ENCODE results near the gene RBBP6.

The RBBP6 gene

GRCh38 chr16:24509536-24509935 is 29.8 kb upstream of the RBBP6 start:
- TF ChIP-seq CTCF (IDR thresholded peaks at IDR 0.05; ENCODE audit: low read depth, low read length, missing control alignments) = no peak
- no peaks in the 10 kb centered on the region for H3K27me3 ChIP-seq (replicated peaks)
- H3K4me3 ChIP-seq (ENCODE audit: low read depth, low read length) = no peak overlapping the region
- H3K36me3 ChIP-seq (replicated peaks) = no peaks in the 10 kb centered on the region
- in situ Hi-C loops (cut with HindIII; ENCODE audit: low pct_ligation_motif_present, low sequenced_read_pairs) = no loop called here
- DNase-seq = no peak
- no peak overlapping the region for H3K27ac ChIP-seq

GRCh38 chr16:24511174-24511573 is 28.2 kb upstream of the RBBP6 start:
- no peaks in the 10 kb centered on the region for H3K27me3 ChIP-seq (replicated peaks)
- H3K36me3 ChIP-seq (replicated peaks) = no peaks in the 10 kb centered on the region
- no peak for TF ChIP-seq CTCF (IDR thresholded peaks at IDR 0.05; ENCODE audit: low read depth, low read length, missing control alignments)
- H3K4me3 ChIP-seq (ENCODE audit: low read depth, low read length) = no peak overlapping the region
- in situ Hi-C loops (cut with HindIII; ENCODE audit: low pct_ligation_motif_present, low sequenced_read_pairs) = no loop called here
- no peak for DNase-seq
- no peak overlapping the region for H3K27ac ChIP-seq

- in situ Hi-C loops (cut with HindIII; ENCODE audit: low pct_ligation_motif_present, low sequenced_read_pairs) = no loop called here
- Histone ChIP-seq H3K27ac (no peak overlapping the region), H3K4me3 (ENCODE audit: low read depth, low read length) (no peak overlapping the region), H3K27me3 (replicated peaks) (no peaks in the 10 kb centered on the region), H3K36me3 (replicated peaks) (no peaks in the 10 kb centered on the region)
- no peak for DNase-seq
- TF ChIP-seq CTCF (IDR thresholded peaks at IDR 0.05; ENCODE audit: low read depth, low read length, missing control alignments) = no peak
Measured at GRCh38 chr16:24511792-24512191, 27.6 kb upstream of the RBBP6 start.

GRCh38 chr16:24514096-24514495 is 25.3 kb upstream of the RBBP6 start:
- H3K27ac ChIP-seq = no peak overlapping the region
- in situ Hi-C loops (cut with HindIII; ENCODE audit: low pct_ligation_motif_present, low sequenced_read_pairs) = no loop called here
- H3K27me3 ChIP-seq (replicated peaks) = no peaks in the 10 kb centered on the region
- no peak overlapping the region for H3K4me3 ChIP-seq (ENCODE audit: low read depth, low read length)
- H3K36me3 ChIP-seq (replicated peaks) = no peaks in the 10 kb centered on the region
- no peak for DNase-seq
- no peak for TF ChIP-seq CTCF (IDR thresholded peaks at IDR 0.05; ENCODE audit: low read depth, low read length, missing control alignments)

GRCh38 chr16:24515186-24515585 is 24.2 kb upstream of the RBBP6 start:
- DNase-seq = no peak
- no peak overlapping the region for H3K27ac ChIP-seq
- in situ Hi-C loops (cut with HindIII; ENCODE audit: low pct_ligation_motif_present, low sequenced_read_pairs) = no loop called here
- no peaks in the 10 kb centered on the region for H3K27me3 ChIP-seq (replicated peaks)
- no peak for TF ChIP-seq CTCF (IDR thresholded peaks at IDR 0.05; ENCODE audit: low read depth, low read length, missing control alignments)
- H3K36me3 ChIP-seq (replicated peaks) = no peaks in the 10 kb centered on the region
- no peak overlapping the region for H3K4me3 ChIP-seq (ENCODE audit: low read depth, low read length)

GRCh38 chr16:24516900-24517669 is 22.3 kb upstream of the RBBP6 start:
- Histone ChIP-seq H3K27ac (no peak overlapping the region), H3K36me3 (replicated peaks) (no peaks in the 10 kb centered on the region), H3K27me3 (replicated peaks) (no peaks in the 10 kb centered on the region), H3K4me3 (ENCODE audit: low read depth, low read length) (no peak overlapping the region)
- peak; percentile 94 for TF ChIP-seq CTCF (IDR thresholded peaks at IDR 0.05; ENCODE audit: low read depth, low read length, missing control alignments)
- DNase-seq = peak; percentile 84
- in situ Hi-C loops (cut with HindIII; ENCODE audit: low pct_ligation_motif_present, low sequenced_read_pairs) = no loop called here

All from brain microvascular endothelial cell (primary cell).